ENCODE results near the gene ALDH18A1. TPM values are rescaled to one million over a fixed set of nuclear protein-coding genes. Genes with fewer than 3 reads are reported as not detected.

Gene ALDH18A1
- total and polyA plus RNA-seq, 2 of the 8 experiments (the other 6 are each of a cell fraction or from before 2014, with no cell fraction given), result 59.6 to 128 TPM

GRCh38 chr10:95561864-95562177 lies 94.7 kb downstream of the ALDH18A1 start (continued):
- TF ChIP-seq NANOG (IDR thresholded peaks at IDR 0.05; ENCODE audit: insufficient read depth, low read depth, low read length, poor library complexity, severe bottlenecking) (no peak), KDM1A (IDR thresholded peaks at IDR 0.05; ENCODE audit: borderline replicate concordance, low read length) (no peak), ZNF274 (IDR thresholded peaks at IDR 0.05; ENCODE audit: borderline replicate concordance, extremely low read depth, low read length) (no peak), GTF2F1 (IDR thresholded peaks at IDR 0.05; ENCODE audit: borderline replicate concordance, low read depth, low read length) (no peak)

Data from H1 (cell line).